ENCODE data around the gene SF3B6.

The SF3B6 gene

GRCh38 chr2:24019729-24020128 lies 56.4 kb downstream of the SF3B6 start:
- H3K79me2 ChIP-seq (ENCODE audit: insufficient read depth, low read length): no peaks in the 10 kb centered on the region
- H3K9ac ChIP-seq (ENCODE audit: low read depth, low read length, poor library complexity, severe bottlenecking): no peak overlapping the region
- H3K9me2 ChIP-seq (replicated peaks; ENCODE audit: low read depth, low read length): no peaks in the 10 kb centered on the region
- no peaks in the 10 kb centered on the region for H3F3A ChIP-seq (ENCODE audit: low read depth)
- H4K20me1 ChIP-seq (ENCODE audit: insufficient read depth, low read length, poor library complexity, severe bottlenecking): no peaks in the 10 kb centered on the region
- no peak for TF ChIP-seq EZH2phosphoT487 (IDR thresholded peaks at IDR 0.05; ENCODE audit: borderline replicate concordance)
- H2AFZ ChIP-seq (ENCODE audit: low read length): no peak overlapping the region
- H3K4me2 ChIP-seq (ENCODE audit: low read depth, low read length, poor library complexity, severe bottlenecking): no peak overlapping the region
- H3K9me3 ChIP-seq (ENCODE audit: insufficient read depth, low read depth, low read length): no peaks in the 10 kb centered on the region
- no peak overlapping the region for H3K4me3 ChIP-seq (ENCODE audit: low read length, poor library complexity, severe bottlenecking)
- H3K27me3 ChIP-seq (ENCODE audit: insufficient read depth, low read length, poor library complexity, severe bottlenecking): no peaks in the 10 kb centered on the region
- H3K4me1 ChIP-seq (ENCODE audit: insufficient read depth, low read length, poor library complexity, severe bottlenecking): no peaks in the 10 kb centered on the region
- H3K36me3 ChIP-seq (ENCODE audit: insufficient read depth, low read length): peaks cover 8% of the 10 kb centered on the region; the same call in 1 of the 2 replicates

GRCh38 chr2:24018241-24018640 lies 57.9 kb downstream of the SF3B6 start:
- H3K4me2 ChIP-seq (ENCODE audit: low read depth, low read length, poor library complexity, severe bottlenecking): no peak overlapping the region
- no peak overlapping the region for H3K4me3 ChIP-seq (ENCODE audit: low read length, poor library complexity, severe bottlenecking)
- no peaks in the 10 kb centered on the region for H3K9me3 ChIP-seq (ENCODE audit: insufficient read depth, low read depth, low read length)
- no peaks in the 10 kb centered on the region for H3K27me3 ChIP-seq (ENCODE audit: insufficient read depth, low read length, poor library complexity, severe bottlenecking)
- H3F3A ChIP-seq (ENCODE audit: low read depth): no peaks in the 10 kb centered on the region
- no peak overlapping the region for H3K9ac ChIP-seq (ENCODE audit: low read depth, low read length, poor library complexity, severe bottlenecking)
- no peak overlapping the region for H2AFZ ChIP-seq (ENCODE audit: low read length)
- H3K9me2 ChIP-seq (replicated peaks; ENCODE audit: low read depth, low read length): no peaks in the 10 kb centered on the region
- H4K20me1 ChIP-seq (ENCODE audit: insufficient read depth, low read length, poor library complexity, severe bottlenecking): no peaks in the 10 kb centered on the region
- no peak for TF ChIP-seq EZH2phosphoT487 (IDR thresholded peaks at IDR 0.05; ENCODE audit: borderline replicate concordance)
- TF ChIP-seq, protein P1, sequence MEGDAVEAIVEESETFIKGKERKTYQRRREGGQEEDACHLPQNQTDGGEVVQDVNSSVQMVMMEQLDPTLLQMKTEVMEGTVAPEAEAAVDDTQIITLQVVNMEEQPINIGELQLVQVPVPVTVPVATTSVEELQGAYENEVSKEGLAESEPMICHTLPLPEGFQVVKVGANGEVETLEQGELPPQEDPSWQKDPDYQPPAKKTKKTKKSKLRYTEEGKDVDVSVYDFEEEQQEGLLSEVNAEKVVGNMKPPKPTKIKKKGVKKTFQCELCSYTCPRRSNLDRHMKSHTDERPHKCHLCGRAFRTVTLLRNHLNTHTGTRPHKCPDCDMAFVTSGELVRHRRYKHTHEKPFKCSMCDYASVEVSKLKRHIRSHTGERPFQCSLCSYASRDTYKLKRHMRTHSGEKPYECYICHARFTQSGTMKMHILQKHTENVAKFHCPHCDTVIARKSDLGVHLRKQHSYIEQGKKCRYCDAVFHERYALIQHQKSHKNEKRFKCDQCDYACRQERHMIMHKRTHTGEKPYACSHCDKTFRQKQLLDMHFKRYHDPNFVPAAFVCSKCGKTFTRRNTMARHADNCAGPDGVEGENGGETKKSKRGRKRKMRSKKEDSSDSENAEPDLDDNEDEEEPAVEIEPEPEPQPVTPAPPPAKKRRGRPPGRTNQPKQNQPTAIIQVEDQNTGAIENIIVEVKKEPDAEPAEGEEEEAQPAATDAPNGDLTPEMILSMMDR (conservative IDR thresholded peaks at IDR 0.05; ENCODE audit: low read length): no peak
- H3K4me1 ChIP-seq (ENCODE audit: insufficient read depth, low read length, poor library complexity, severe bottlenecking): no peaks in the 10 kb centered on the region
- peaks cover 8% of the 10 kb centered on the region; the same call in 1 of the 2 replicates for H3K36me3 ChIP-seq (ENCODE audit: insufficient read depth, low read length)
- no peaks in the 10 kb centered on the region for H3K79me2 ChIP-seq (ENCODE audit: insufficient read depth, low read length)

GRCh38 chr2:24017711-24018110 lies 58.4 kb downstream of the SF3B6 start:
- Histone ChIP-seq H3K79me2 (ENCODE audit: insufficient read depth, low read length) (no peaks in the 10 kb centered on the region), H2AFZ (ENCODE audit: low read length) (no peak overlapping the region), H3K4me2 (ENCODE audit: low read depth, low read length, poor library complexity, severe bottlenecking) (no peak overlapping the region), H4K20me1 (ENCODE audit: insufficient read depth, low read length, poor library complexity, severe bottlenecking) (no peaks in the 10 kb centered on the region), H3F3A (ENCODE audit: low read depth) (no peaks in the 10 kb centered on the region), H3K4me3 (ENCODE audit: low read length, poor library complexity, severe bottlenecking) (no peak overlapping the region), H3K9me3 (ENCODE audit: insufficient read depth, low read depth, low read length) (no peaks in the 10 kb centered on the region), H3K9ac (ENCODE audit: low read depth, low read length, poor library complexity, severe bottlenecking) (no peak overlapping the region), H3K4me1 (ENCODE audit: insufficient read depth, low read length, poor library complexity, severe bottlenecking) (no peaks in the 10 kb centered on the region), H3K27me3 (ENCODE audit: insufficient read depth, low read length, poor library complexity, severe bottlenecking) (no peaks in the 10 kb centered on the region), H3K36me3 (ENCODE audit: insufficient read depth, low read length) (peaks cover 5% of the 10 kb centered on the region; the same call in 1 of the 2 replicates), H3K9me2 (replicated peaks; ENCODE audit: low read depth, low read length) (no peaks in the 10 kb centered on the region)
- TF ChIP-seq, protein P1 (conservative IDR thresholded peaks at IDR 0.05; ENCODE audit: low read length): no peak
- no peak for TF ChIP-seq EZH2phosphoT487 (IDR thresholded peaks at IDR 0.05; ENCODE audit: borderline replicate concordance)
